Tongue (tissue), 3 donors: ENCODE results near the gene GNAT1. TPM values are rescaled to one million over a fixed set of nuclear protein-coding genes. Genes with fewer than 3 reads are reported as not detected.
A peak's percentile ranks its signal among the peaks of the same experiment; 100 is the strongest.
"Not testable (repeated sequence)": the region's sequence is repeated elsewhere in the genome, so short reads cannot be mapped to it uniquely, and the experiment has no call there.

ENCODE experiments used
- DNase-seq: peaks from one replicate; pipeline ENCODE4 v3.0.0-alpha.2; 2015
- small RNA-seq: library from RNA; depleted of rRNA; stranded (forward); fragments of <200 nt; gene quantifications from one replicate; pipeline ENCODE3, GENCODE V24; 2014; ENCODE audit warnings: low replicate concordance
- total RNA-seq: library from RNA; depleted of rRNA; stranded (reverse); fragments of >200 nt; gene quantifications from one replicate; pipeline ENCODE4 v1.2.3, GENCODE V29; 2014

The GNAT1 gene
- total RNA-seq, 1 donor from 2014 or later = not detected

DNA sequence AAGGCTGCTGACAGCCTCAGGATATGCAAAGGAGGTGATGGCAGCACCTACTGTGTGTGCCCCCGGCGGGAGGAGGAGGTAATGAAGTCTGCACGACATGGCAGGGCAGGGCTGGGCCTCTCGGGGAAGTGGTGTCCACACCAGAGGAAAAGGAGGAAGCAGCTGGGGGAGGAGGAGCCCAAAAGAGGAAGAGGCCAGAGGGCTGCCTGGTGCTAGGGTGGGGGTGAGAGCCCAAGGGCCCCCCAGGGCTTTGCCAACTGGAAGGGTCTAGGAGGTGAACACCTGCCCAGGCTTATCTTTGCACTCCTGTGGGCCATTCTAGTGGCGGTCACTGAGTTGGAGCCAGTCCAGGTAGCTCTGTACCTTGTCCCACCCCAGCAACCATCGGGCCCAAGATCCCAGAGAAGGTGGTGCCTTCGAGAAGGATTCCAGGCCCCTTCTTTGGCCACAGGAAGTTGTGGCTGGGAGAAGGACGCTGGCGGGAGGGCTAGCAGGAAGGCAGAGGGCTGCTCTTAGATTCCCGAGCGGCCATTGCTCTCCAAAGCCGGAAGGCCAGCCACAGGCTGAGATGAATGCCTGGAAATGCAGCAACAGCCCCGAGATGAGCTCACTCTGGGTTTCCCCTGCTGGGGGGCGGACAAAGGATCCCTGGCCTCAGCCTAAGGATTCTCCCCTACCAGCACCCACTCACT is 51.6 kb downstream of the GNAT1 start:
- DNase-seq = peak; percentile 39

- DNase-seq = no peak
Observed at GRCh38 chr3:50243543-50243895, 52.1 kb downstream of the GNAT1 start.

DNA sequence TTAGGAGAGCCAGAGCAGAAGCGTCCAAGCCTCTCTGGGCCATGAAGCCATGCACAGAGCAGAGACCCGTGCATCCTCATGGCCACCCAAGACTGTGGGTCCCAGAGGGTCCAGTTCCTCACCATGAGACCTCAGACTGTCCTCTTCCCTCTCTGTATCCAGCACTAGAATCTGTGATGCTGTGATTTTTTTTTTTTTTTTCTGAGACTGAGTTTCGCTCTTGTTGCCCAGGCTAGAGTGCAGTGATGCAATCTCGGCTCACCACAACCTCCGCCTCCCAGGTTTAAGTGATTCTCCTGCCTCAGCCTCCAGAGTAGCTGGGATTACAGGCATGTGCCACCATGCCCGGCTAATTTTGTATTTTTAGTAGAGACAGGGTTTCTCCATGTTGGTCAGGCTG is 53.4 kb downstream of the GNAT1 start:
- DNase-seq = not testable (repeated sequence)

DNA sequence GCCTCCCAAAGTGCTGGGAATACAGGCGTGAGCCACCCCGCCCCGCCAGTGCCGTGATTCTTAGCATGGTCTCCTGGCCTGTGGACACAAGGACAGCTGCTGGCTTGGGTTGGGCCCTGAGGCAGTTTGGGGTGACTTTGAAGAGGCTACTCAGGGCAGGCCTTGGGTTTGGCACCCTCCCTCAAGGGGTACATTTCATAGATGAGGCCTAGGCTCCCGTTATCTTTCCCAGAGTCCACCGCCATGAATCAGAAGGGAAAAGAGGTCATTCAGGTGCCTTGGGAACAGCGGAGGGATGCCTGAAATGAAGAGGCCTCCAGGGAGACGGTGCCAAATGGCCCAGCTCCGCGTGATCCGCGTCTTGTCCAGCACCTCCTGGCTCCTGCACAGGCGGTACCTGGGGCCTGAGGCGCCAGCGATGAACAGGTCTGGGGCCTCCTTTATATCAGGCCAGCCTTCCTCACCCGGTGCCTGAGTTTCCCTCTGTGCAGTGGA is 53.9 kb downstream of the GNAT1 start:
- DNase-seq = no peak

DNA sequence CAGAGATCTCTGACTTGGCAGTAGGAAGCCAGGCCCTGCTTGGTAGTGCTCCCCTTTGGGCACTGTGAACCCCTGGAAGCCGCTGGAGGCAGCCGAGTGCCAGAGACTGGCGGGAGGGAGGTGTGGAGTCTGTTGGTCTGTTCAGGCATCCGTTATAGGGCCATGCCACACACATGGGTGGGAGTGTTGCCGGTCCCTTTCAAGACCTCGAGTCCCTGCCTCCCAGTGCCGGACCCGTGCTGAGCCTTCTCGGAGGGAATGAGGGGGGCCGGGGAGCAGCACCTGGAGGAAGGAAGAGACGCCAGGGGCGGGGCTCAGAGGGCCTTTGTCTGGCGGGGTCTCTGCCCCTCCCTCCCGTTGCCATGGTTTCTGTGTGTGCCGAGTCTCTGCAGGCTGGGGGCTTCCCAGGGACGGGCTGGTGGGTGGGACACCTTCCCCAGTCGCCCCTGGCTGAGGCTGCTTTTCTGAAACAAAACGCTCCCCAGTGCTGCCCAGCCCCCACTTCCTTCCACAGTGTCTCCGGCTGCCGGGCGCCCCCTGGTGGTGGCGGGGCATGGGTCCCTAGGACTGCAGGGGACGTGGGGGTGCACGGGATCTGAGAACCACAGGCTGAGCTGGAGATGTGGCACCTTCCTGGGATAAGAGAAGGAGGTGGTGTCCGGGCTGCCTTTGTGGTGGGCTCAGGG is 54.6 kb downstream of the GNAT1 start:
- DNase-seq = peak; percentile 96

DNA sequence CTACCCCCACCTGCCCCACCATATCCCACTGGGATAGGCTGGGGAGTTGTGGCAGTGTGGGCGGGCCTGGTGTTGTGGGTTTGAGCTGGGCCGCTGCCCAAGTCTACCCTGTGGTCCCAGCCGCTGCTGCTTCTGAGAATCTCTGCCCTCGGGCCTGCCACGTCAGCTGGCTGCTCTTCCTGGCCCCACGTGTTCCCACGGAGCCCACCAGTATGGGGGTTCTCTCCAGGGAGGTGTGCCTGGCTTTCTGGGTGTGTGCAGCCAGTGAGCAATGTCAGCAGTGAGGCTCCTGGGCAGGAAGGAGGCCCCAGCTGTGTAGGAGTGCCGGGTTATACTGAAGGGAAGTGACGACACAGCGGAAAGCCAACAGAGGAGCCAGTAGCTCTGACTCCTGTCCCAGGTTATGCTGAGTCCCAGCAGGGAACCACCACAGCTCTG is 55.1 kb downstream of the GNAT1 start:
- peak; percentile 73 for DNase-seq

Small RNAs within 50 kb of the gene (small RNA-seq; reads per million reads assigned to genes)
- gene MIR566 (not detected), gene MIR5787 (not detected)

Other genes starting within 250 kb of the GNAT1 start
- gene RBM5, start 102.7 kb upstream of the GNAT1 start, total RNA-seq = 204 TPM
- gene SEMA3F, start 36.3 kb upstream of the GNAT1 start, total RNA-seq = 43.3 TPM
- 1.2 TPM for gene SLC38A3, start 13.7 kb downstream of the GNAT1 start, total RNA-seq
- 120 TPM for gene GNAI2, start 44.6 kb downstream of the GNAT1 start, total RNA-seq
- gene SEMA3B, start 77.5 kb downstream of the GNAT1 start, total RNA-seq = 45.2 TPM
- gene LSMEM2, start 87.5 kb downstream of the GNAT1 start, total RNA-seq = 17.1 TPM
- gene IFRD2, start 100.8 kb downstream of the GNAT1 start, total RNA-seq = 37.8 TPM
- gene HYAL3, start 107.8 kb downstream of the GNAT1 start, total RNA-seq = 3.1 TPM
- gene NAA80, start 107.8 kb downstream of the GNAT1 start, total RNA-seq = 5.6 TPM
- 1.2 TPM for gene HYAL1, start 112.0 kb downstream of the GNAT1 start, total RNA-seq
- 53.9 TPM for gene HYAL2, start 131.1 kb downstream of the GNAT1 start, total RNA-seq
- gene TUSC2, start 136.6 kb downstream of the GNAT1 start, total RNA-seq = 40.0 TPM
- gene RASSF1, start 149.2 kb downstream of the GNAT1 start, total RNA-seq = 43.2 TPM
- not detected for gene ZMYND10, start 154.1 kb downstream of the GNAT1 start, total RNA-seq
- gene NPRL2, start 159.2 kb downstream of the GNAT1 start, total RNA-seq = 19.4 TPM
- 10.6 TPM for gene CYB561D2, start 159.3 kb downstream of the GNAT1 start, total RNA-seq
- gene TMEM115, start 167.9 kb downstream of the GNAT1 start, total RNA-seq = 30.4 TPM